Loucy (cell line): ENCODE results near the gene POLQ.

ENCODE experiments used
- EZH2phosphoT487 ChIP-seq: fragments of 200-600 bp; IDR thresholded peaks from 2 replicates; pipeline ENCODE4 v1.6.1; 2018; ENCODE audit warnings: antibody characterized with exemption, mild to moderate bottlenecking, moderate library complexity, borderline replicate concordance
- TF ChIP-seq, protein P1 (sequence below): fragments of 200-600 bp; sonication (generic); conservative IDR thresholded peaks from 2 replicates; pipeline ENCODE4 v1.5.1; 2014; ENCODE audit warnings: mild to moderate bottlenecking, antibody characterized with exemption, low read length

DNA sequence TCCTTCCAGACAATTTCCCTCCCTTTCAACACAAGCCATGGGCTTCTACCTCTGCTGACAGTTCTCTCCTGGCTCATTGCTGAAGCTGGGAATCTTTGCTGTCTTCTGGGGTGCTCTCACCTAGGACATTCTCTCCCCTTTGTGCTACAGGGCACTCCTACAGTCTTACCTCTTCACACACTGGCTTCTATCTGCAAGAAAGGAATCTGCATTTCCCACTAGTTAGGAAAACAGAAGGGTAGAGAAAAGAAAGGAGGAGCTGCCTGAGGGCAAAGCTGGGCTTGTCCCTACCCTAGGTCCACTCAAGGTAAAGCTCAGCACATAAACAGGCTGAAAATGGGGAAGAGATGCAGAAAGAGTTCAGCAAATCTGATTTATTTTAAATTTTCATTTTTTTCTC lies 16.4 kb upstream of the POLQ start:
- no peak for TF ChIP-seq EZH2phosphoT487
- TF ChIP-seq, protein P1, sequence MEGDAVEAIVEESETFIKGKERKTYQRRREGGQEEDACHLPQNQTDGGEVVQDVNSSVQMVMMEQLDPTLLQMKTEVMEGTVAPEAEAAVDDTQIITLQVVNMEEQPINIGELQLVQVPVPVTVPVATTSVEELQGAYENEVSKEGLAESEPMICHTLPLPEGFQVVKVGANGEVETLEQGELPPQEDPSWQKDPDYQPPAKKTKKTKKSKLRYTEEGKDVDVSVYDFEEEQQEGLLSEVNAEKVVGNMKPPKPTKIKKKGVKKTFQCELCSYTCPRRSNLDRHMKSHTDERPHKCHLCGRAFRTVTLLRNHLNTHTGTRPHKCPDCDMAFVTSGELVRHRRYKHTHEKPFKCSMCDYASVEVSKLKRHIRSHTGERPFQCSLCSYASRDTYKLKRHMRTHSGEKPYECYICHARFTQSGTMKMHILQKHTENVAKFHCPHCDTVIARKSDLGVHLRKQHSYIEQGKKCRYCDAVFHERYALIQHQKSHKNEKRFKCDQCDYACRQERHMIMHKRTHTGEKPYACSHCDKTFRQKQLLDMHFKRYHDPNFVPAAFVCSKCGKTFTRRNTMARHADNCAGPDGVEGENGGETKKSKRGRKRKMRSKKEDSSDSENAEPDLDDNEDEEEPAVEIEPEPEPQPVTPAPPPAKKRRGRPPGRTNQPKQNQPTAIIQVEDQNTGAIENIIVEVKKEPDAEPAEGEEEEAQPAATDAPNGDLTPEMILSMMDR: no peak
